Measurements from ENCODE around the gene VSIG8. TPM values are rescaled to one million over a fixed set of nuclear protein-coding genes. Genes with fewer than 3 reads are reported as not detected.

Gene VSIG8
- total RNA-seq, 1 donor from 2014 or later, result not detected

GRCh38 chr1:159883134-159883533, 20.7 kb upstream of the VSIG8 start:
- DNase-seq (ENCODE audit: low spot score), result no peak

GRCh38 chr1:159882527-159882862, 20.0 kb upstream of the VSIG8 start:
- DNase-seq (ENCODE audit: low spot score), result no peak

GRCh38 chr1:159881622-159882526, 19.4 kb upstream of the VSIG8 start:
- peak; percentile 94 for DNase-seq (ENCODE audit: low spot score)

- no peak for DNase-seq (ENCODE audit: low spot score)
Observed at GRCh38 chr1:159880430-159880829, 18.0 kb upstream of the VSIG8 start.

GRCh38 chr1:159879977-159880376, 17.5 kb upstream of the VSIG8 start:
- no peak for DNase-seq (ENCODE audit: low spot score)

GRCh38 chr1:159879136-159879535, 16.7 kb upstream of the VSIG8 start:
- no peak for DNase-seq (ENCODE audit: low spot score)

GRCh38 chr1:159877695-159878444, 15.4 kb upstream of the VSIG8 start:
- no peak for DNase-seq (ENCODE audit: low spot score)

- no peak for DNase-seq (ENCODE audit: low spot score)
Observed at GRCh38 chr1:159873530-159874143, 11.2 kb upstream of the VSIG8 start.

- no peak for DNase-seq (ENCODE audit: low spot score)
Observed at GRCh38 chr1:159872891-159873290, 10.4 kb upstream of the VSIG8 start.

GRCh38 chr1:159870704-159871103, 8.2 kb upstream of the VSIG8 start:
- DNase-seq (ENCODE audit: low spot score), result no peak

GRCh38 chr1:159869607-159870006, 7.2 kb upstream of the VSIG8 start:
- DNase-seq (ENCODE audit: low spot score), result no peak

- no peak for DNase-seq (ENCODE audit: low spot score)
Observed at GRCh38 chr1:159869173-159869572, 6.7 kb upstream of the VSIG8 start.

GRCh38 chr1:159868766-159869165, 6.3 kb upstream of the VSIG8 start:
- no peak for DNase-seq (ENCODE audit: low spot score)

GRCh38 chr1:159867664-159868026, 5.2 kb upstream of the VSIG8 start:
- peak; percentile 81 for DNase-seq (ENCODE audit: low spot score)

- DNase-seq (ENCODE audit: low spot score), result no peak
Observed at GRCh38 chr1:159866905-159867663, 4.6 kb upstream of the VSIG8 start.

- DNase-seq (ENCODE audit: low spot score), result no peak
Observed at GRCh38 chr1:159866066-159866465, 3.6 kb upstream of the VSIG8 start.

- no peak for DNase-seq (ENCODE audit: low spot score)
Observed at GRCh38 chr1:159864262-159864661, 1.8 kb upstream of the VSIG8 start.

GRCh38 chr1:159862031-159862430, 426 bp downstream of the VSIG8 start:
- DNase-seq (ENCODE audit: low spot score), result no peak

- DNase-seq (ENCODE audit: low spot score), result no peak
Observed at GRCh38 chr1:159861218-159861617, 1.2 kb downstream of the VSIG8 start.

GRCh38 chr1:159860456-159860855, 2.0 kb downstream of the VSIG8 start:
- DNase-seq (ENCODE audit: low spot score), result no peak

- DNase-seq (ENCODE audit: low spot score), result no peak
Observed at GRCh38 chr1:159859767-159860322, 2.6 kb downstream of the VSIG8 start.

GRCh38 chr1:159857889-159858288, 4.6 kb downstream of the VSIG8 start:
- DNase-seq (ENCODE audit: low spot score), result no peak
